WTC11 (cell line): Measurements from ENCODE around the gene CEP192. TPM values are rescaled to one million over a fixed set of nuclear protein-coding genes. Genes with fewer than 3 reads are reported as not detected.

Experiments
- ATAC-seq: fragments of 200-7000 bp; cut with Tn5 transposase; 2 replicates; pipeline ENCODE4 v1.10.0; 2021; ENCODE audit warnings: mild to moderate bottlenecking, moderate library complexity
- CTCF ChIA-PET: fragments of 300-600 bp; sonication (Branson Sonifier 250); formaldehyde crosslinking; loops from one replicate; lab custom pipeline; 2021; ENCODE audit warnings: antibody characterized with exemption; lab: Charles Lee
- POLR2A ChIA-PET: fragments of 350-600 bp; sonication (Branson Sonifier 250); formaldehyde crosslinking; loops from one replicate; lab custom pipeline; 2021; ENCODE audit warnings: antibody characterized with exemption; lab: Charles Lee
- DNase-seq: peaks from one replicate; pipeline ENCODE4 v3.0.0; 2021; ENCODE audit warnings: low spot score
- H3K27ac Mint-ChIP-seq: 2 replicates; pipeline ENCODE4 v1.8.0; 2021; ENCODE audit warnings: mixed read lengths
- H3K27me3 Mint-ChIP-seq: 2 replicates; pipeline ENCODE4 v1.8.0; 2021; ENCODE audit warnings: low read depth, mild to moderate bottlenecking, moderate library complexity, mixed read lengths
- H3K36me3 Mint-ChIP-seq: 2 replicates; pipeline ENCODE4 v1.8.0; 2021; ENCODE audit warnings: mixed read lengths
- H3K4me1 Mint-ChIP-seq: 2 replicates; pipeline ENCODE4 v1.8.0; 2022; ENCODE audit warnings: mixed read lengths
- H3K4me3 Mint-ChIP-seq: 2 replicates; pipeline ENCODE4 v1.8.0; 2021; ENCODE audit warnings: mild to moderate bottlenecking, moderate library complexity, mixed read lengths
- H3K9me3 Mint-ChIP-seq: 2 replicates; pipeline ENCODE4 v1.8.0; 2021; ENCODE audit warnings: mixed read lengths
- ARID4B ChIP-seq: sonication (generic); formaldehyde crosslinking; IDR thresholded peaks from 2 replicates; pipeline ENCODE4 v1.8.0; 2023; ENCODE audit warnings: missing genetic modification reagents, mild to moderate bottlenecking, borderline replicate concordance
- CREM ChIP-seq: sonication (generic); formaldehyde crosslinking; IDR thresholded peaks from 2 replicates; pipeline ENCODE4 v1.8.1; 2022; ENCODE audit warnings: mild to moderate bottlenecking, missing genetic modification reagents, moderate library complexity
- GRHL2 ChIP-seq: fragments of 250-450 bp; sonication (Bioruptor Pico); IDR thresholded peaks from 2 replicates; pipeline ENCODE4 v1.8.0; 2022; ENCODE audit warnings: mild to moderate bottlenecking, moderate library complexity; ENCODE audit not compliant: insufficient replicate concordance, severe bottlenecking
- GTF2I ChIP-seq: fragments of 250-450 bp; sonication (Bioruptor Pico); conservative IDR thresholded peaks from 2 replicates; pipeline ENCODE4 v1.4.0; 2021; ENCODE audit warnings: mild to moderate bottlenecking
- JAZF1 ChIP-seq: fragments of 250-450 bp; sonication (Bioruptor Pico); IDR thresholded peaks from 2 replicates; pipeline ENCODE4 v1.9.0; 2021; ENCODE audit warnings: moderate library complexity, mild to moderate bottlenecking, inconsistent platforms
- KAT7 ChIP-seq: sonication (generic); formaldehyde crosslinking; IDR thresholded peaks from 2 replicates; pipeline ENCODE4 v1.8.1; 2023; ENCODE audit warnings: missing genetic modification reagents, mild to moderate bottlenecking, borderline replicate concordance
- MXD4 ChIP-seq: fragments of 250-450 bp; sonication (Bioruptor Pico); IDR thresholded peaks from 2 replicates; pipeline ENCODE4 v1.8.0; 2021; ENCODE audit warnings: mild to moderate bottlenecking, moderate library complexity, borderline replicate concordance
- MYBL2 ChIP-seq: sonication (generic); formaldehyde crosslinking; IDR thresholded peaks from 2 replicates; pipeline ENCODE4 v1.8.1; 2023; ENCODE audit warnings: mild to moderate bottlenecking, moderate library complexity, missing genetic modification reagents
- NFATC4 ChIP-seq: fragments of 250-450 bp; sonication (Bioruptor Pico); IDR thresholded peaks from 2 replicates; pipeline ENCODE4 v1.9.0; 2021; ENCODE audit warnings: mild to moderate bottlenecking
- NR3C1 ChIP-seq: sonication (generic); formaldehyde crosslinking; conservative IDR thresholded peaks from 2 replicates; pipeline ENCODE4 v1.8.1; 2023; ENCODE audit warnings: low read depth, mild to moderate bottlenecking, missing genetic modification reagents
- OVOL2 ChIP-seq: fragments of 250-450 bp; sonication (Bioruptor Pico); IDR thresholded peaks from 2 replicates; pipeline ENCODE4 v1.9.0; 2021; ENCODE audit warnings: mild to moderate bottlenecking, borderline replicate concordance
- PRRX2 ChIP-seq: fragments of 250-450 bp; sonication (Bioruptor Pico); IDR thresholded peaks from 2 replicates; pipeline ENCODE4 v1.8.0; 2021; ENCODE audit warnings: mild to moderate bottlenecking
- RELA ChIP-seq: sonication (generic); formaldehyde crosslinking; IDR thresholded peaks from 2 replicates; pipeline ENCODE4 v1.8.1; 2022; ENCODE audit warnings: missing genetic modification reagents, mild to moderate bottlenecking, borderline replicate concordance
- TCF7 ChIP-seq: sonication (generic); formaldehyde crosslinking; IDR thresholded peaks from 2 replicates; pipeline ENCODE4 v1.8.0; 2022; ENCODE audit warnings: mild to moderate bottlenecking, low read depth, missing genetic modification reagents, moderate library complexity
- TEAD4 ChIP-seq: sonication (generic); formaldehyde crosslinking; IDR thresholded peaks from 2 replicates; pipeline ENCODE4 v1.8.0; 2022; ENCODE audit warnings: mild to moderate bottlenecking, missing genetic modification reagents
- ZBTB21 ChIP-seq: sonication (generic); formaldehyde crosslinking; IDR thresholded peaks from 2 replicates; pipeline ENCODE4 v1.8.1; 2023; ENCODE audit warnings: mild to moderate bottlenecking, missing genetic modification reagents, borderline replicate concordance
- ZNF138 ChIP-seq: sonication (generic); formaldehyde crosslinking; conservative IDR thresholded peaks from 2 replicates; pipeline ENCODE4 v1.8.1; 2022; ENCODE audit warnings: mild to moderate bottlenecking, moderate library complexity, missing genetic modification reagents
- ZNF317 ChIP-seq: sonication (generic); formaldehyde crosslinking; IDR thresholded peaks from 2 replicates; pipeline ENCODE4 v1.8.1; 2023; ENCODE audit warnings: low read depth, mild to moderate bottlenecking, moderate library complexity, missing genetic modification reagents, borderline replicate concordance
- ZNF416 ChIP-seq: fragments of 250-450 bp; sonication (Bioruptor Pico); IDR thresholded peaks from 2 replicates; pipeline ENCODE4 v1.9.0; 2021; ENCODE audit warnings: mild to moderate bottlenecking, inconsistent platforms
- ZNF671 ChIP-seq: fragments of 250-450 bp; sonication (Bioruptor Pico); IDR thresholded peaks from 2 replicates; pipeline ENCODE4 v1.8.0; 2021; ENCODE audit warnings: mild to moderate bottlenecking
- total RNA-seq: library from RNA; stranded (reverse); gene quantifications from 3 replicates; pipeline ENCODE4 v1.2.3, GENCODE V29; 2021
- TF ChIP-seq, protein P1 (sequence below): fragments of 200-600 bp; IDR thresholded peaks from 2 replicates; pipeline ENCODE4 v1.8.0; 2022; ENCODE audit warnings: antibody characterized with exemption
- TF ChIP-seq, protein P2 (sequence below): fragments of 250-450 bp; sonication (Bioruptor Pico); IDR thresholded peaks from 2 replicates; pipeline ENCODE4 v1.9.0; 2021; ENCODE audit warnings: mild to moderate bottlenecking, borderline replicate concordance
- TF ChIP-seq, protein P3 (sequence below): sonication (generic); formaldehyde crosslinking; IDR thresholded peaks from 2 replicates; pipeline ENCODE4 v1.8.1; 2023; ENCODE audit warnings: mild to moderate bottlenecking, missing genetic modification reagents
- TF ChIP-seq, protein P4 (sequence below): sonication (generic); formaldehyde crosslinking; IDR thresholded peaks from 2 replicates; pipeline ENCODE4 v1.8.0; 2022; ENCODE audit warnings: mild to moderate bottlenecking, missing genetic modification reagents

CEP192 gene
- total RNA-seq, 1 experiment from 2014 or later: 25.4 TPM

DNA sequence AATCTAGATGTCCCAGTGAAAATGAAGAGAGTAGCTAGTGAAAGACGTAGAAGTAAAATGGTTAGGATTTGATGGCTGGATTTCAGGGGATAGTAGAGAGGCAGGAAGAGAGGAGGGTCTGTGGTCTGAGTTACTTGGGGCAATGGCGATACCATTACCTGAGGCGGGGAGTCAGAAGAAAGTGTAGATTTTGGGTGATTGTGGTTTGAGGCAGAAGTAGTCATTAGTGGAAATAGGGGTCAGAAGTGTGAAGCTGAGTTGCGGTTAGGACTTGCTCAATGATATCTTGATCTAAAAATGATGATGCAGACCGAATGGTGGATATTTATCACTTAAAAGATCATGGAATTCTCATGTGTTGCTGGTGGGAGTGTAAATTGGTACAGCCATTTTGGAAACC, 41.0 kb downstream of the CEP192 start:
- no peak overlapping the region for H3K27ac Mint-ChIP-seq
- H3K27me3 Mint-ChIP-seq: no peaks in the 10 kb centered on the region
- ATAC-seq: no peak
- TF ChIP-seq, protein P1, sequence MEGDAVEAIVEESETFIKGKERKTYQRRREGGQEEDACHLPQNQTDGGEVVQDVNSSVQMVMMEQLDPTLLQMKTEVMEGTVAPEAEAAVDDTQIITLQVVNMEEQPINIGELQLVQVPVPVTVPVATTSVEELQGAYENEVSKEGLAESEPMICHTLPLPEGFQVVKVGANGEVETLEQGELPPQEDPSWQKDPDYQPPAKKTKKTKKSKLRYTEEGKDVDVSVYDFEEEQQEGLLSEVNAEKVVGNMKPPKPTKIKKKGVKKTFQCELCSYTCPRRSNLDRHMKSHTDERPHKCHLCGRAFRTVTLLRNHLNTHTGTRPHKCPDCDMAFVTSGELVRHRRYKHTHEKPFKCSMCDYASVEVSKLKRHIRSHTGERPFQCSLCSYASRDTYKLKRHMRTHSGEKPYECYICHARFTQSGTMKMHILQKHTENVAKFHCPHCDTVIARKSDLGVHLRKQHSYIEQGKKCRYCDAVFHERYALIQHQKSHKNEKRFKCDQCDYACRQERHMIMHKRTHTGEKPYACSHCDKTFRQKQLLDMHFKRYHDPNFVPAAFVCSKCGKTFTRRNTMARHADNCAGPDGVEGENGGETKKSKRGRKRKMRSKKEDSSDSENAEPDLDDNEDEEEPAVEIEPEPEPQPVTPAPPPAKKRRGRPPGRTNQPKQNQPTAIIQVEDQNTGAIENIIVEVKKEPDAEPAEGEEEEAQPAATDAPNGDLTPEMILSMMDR: no peak
- TF ChIP-seq, protein P2, sequence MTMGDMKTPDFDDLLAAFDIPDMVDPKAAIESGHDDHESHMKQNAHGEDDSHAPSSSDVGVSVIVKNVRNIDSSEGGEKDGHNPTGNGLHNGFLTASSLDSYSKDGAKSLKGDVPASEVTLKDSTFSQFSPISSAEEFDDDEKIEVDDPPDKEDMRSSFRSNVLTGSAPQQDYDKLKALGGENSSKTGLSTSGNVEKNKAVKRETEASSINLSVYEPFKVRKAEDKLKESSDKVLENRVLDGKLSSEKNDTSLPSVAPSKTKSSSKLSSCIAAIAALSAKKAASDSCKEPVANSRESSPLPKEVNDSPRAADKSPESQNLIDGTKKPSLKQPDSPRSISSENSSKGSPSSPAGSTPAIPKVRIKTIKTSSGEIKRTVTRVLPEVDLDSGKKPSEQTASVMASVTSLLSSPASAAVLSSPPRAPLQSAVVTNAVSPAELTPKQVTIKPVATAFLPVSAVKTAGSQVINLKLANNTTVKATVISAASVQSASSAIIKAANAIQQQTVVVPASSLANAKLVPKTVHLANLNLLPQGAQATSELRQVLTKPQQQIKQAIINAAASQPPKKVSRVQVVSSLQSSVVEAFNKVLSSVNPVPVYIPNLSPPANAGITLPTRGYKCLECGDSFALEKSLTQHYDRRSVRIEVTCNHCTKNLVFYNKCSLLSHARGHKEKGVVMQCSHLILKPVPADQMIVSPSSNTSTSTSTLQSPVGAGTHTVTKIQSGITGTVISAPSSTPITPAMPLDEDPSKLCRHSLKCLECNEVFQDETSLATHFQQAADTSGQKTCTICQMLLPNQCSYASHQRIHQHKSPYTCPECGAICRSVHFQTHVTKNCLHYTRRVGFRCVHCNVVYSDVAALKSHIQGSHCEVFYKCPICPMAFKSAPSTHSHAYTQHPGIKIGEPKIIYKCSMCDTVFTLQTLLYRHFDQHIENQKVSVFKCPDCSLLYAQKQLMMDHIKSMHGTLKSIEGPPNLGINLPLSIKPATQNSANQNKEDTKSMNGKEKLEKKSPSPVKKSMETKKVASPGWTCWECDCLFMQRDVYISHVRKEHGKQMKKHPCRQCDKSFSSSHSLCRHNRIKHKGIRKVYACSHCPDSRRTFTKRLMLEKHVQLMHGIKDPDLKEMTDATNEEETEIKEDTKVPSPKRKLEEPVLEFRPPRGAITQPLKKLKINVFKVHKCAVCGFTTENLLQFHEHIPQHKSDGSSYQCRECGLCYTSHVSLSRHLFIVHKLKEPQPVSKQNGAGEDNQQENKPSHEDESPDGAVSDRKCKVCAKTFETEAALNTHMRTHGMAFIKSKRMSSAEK (CRISPR knock-in tag): no peak
- no peak for TF ChIP-seq KAT7 (CRISPR knock-in tag)
- no peak for TF ChIP-seq NFATC4 (CRISPR knock-in tag)
- TF ChIP-seq PRRX2 (CRISPR knock-in tag): no peak
- TF ChIP-seq CREM: no peak
- TF ChIP-seq JAZF1 (CRISPR knock-in tag): no peak
- TF ChIP-seq NR3C1 (CRISPR knock-in tag): no peak
- no peak for TF ChIP-seq ARID4B (CRISPR knock-in tag)
- TF ChIP-seq GTF2I: no peak
- no peak for TF ChIP-seq GRHL2
- TF ChIP-seq RELA (CRISPR knock-in tag): no peak
- TF ChIP-seq ZNF317 (CRISPR knock-in tag): no peak
- TF ChIP-seq TCF7 (CRISPR knock-in tag): no peak
- TF ChIP-seq MXD4 (CRISPR knock-in tag): no peak
- no peak for TF ChIP-seq ZBTB21
- peaks cover 36% of the 10 kb centered on the region for H3K36me3 Mint-ChIP-seq
- POLR2A ChIA-PET: no interaction called here
- no peak overlapping the region for H3K4me3 Mint-ChIP-seq
- no peaks in the 10 kb centered on the region for H3K4me1 Mint-ChIP-seq
- CTCF ChIA-PET: no interaction called here
- DNase-seq: no peak
- no peaks in the 10 kb centered on the region for H3K9me3 Mint-ChIP-seq

- Mint-ChIP-seq H3K9me3 (no peaks in the 10 kb centered on the region), H3K36me3 (peaks cover 30% of the 10 kb centered on the region), H3K27ac (no peak overlapping the region), H3K4me1 (no peaks in the 10 kb centered on the region), H3K4me3 (no peak overlapping the region), H3K27me3 (no peaks in the 10 kb centered on the region)
- ChIA-PET POLR2A (no interaction called here), CTCF (no interaction called here)
- ATAC-seq: no peak
- DNase-seq: no peak
- TF ChIP-seq TEAD4: no peak
- TF ChIP-seq, protein P3, sequence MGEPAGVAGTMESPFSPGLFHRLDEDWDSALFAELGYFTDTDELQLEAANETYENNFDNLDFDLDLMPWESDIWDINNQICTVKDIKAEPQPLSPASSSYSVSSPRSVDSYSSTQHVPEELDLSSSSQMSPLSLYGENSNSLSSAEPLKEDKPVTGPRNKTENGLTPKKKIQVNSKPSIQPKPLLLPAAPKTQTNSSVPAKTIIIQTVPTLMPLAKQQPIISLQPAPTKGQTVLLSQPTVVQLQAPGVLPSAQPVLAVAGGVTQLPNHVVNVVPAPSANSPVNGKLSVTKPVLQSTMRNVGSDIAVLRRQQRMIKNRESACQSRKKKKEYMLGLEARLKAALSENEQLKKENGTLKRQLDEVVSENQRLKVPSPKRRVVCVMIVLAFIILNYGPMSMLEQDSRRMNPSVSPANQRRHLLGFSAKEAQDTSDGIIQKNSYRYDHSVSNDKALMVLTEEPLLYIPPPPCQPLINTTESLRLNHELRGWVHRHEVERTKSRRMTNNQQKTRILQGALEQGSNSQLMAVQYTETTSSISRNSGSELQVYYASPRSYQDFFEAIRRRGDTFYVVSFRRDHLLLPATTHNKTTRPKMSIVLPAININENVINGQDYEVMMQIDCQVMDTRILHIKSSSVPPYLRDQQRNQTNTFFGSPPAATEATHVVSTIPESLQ (CRISPR knock-in tag): no peak
- no peak for TF ChIP-seq ZNF138 (CRISPR knock-in tag)
- no peak for TF ChIP-seq OVOL2 (CRISPR knock-in tag)
- TF ChIP-seq, protein P4, sequence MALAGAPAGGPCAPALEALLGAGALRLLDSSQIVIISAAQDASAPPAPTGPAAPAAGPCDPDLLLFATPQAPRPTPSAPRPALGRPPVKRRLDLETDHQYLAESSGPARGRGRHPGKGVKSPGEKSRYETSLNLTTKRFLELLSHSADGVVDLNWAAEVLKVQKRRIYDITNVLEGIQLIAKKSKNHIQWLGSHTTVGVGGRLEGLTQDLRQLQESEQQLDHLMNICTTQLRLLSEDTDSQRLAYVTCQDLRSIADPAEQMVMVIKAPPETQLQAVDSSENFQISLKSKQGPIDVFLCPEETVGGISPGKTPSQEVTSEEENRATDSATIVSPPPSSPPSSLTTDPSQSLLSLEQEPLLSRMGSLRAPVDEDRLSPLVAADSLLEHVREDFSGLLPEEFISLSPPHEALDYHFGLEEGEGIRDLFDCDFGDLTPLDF (CRISPR knock-in tag): no peak
- TF ChIP-seq ZNF671 (CRISPR knock-in tag): no peak
- TF ChIP-seq ZNF416 (CRISPR knock-in tag): no peak
- TF ChIP-seq MYBL2 (CRISPR knock-in tag): no peak
- no peak for TF ChIP-seq KAT7 (CRISPR knock-in tag)
These were observed 44.2 kb downstream of the CEP192 start for GRCh38 chr18:13035249-13035914.
